ENCODE measurements around the gene TNFRSF18.

TNFRSF18 gene

GRCh38 chr1:1173061-1173792, 33.2 kb downstream of the TNFRSF18 start:
- peaks cover 16% of the 10 kb centered on the region for H3K27me3 ChIP-seq
- H3K9ac ChIP-seq: no peak overlapping the region; the same call in 1 of the 2 replicates
- H3K4me3 ChIP-seq: no peak overlapping the region
- peak overlapping the region; percentile 97 for H3K4me2 ChIP-seq
- peaks cover 100% of the 10 kb centered on the region for H3K4me1 ChIP-seq
- H4K20me1 ChIP-seq: peaks cover 13% of the 10 kb centered on the region
- TF ChIP-seq Cebpa-rat (IDR thresholded peaks at IDR 0.05): no peak
- no peaks in the 10 kb centered on the region for H3K9me3 ChIP-seq
- H3K36me3 ChIP-seq: no peaks in the 10 kb centered on the region
- peak overlapping the region; percentile 35 for H3K27ac ChIP-seq

GRCh38 chr1:1171546-1172340, 34.6 kb downstream of the TNFRSF18 start:
- Histone ChIP-seq H3K9me3 (no peaks in the 10 kb centered on the region), H3K36me3 (no peaks in the 10 kb centered on the region), H4K20me1 (peaks cover 13% of the 10 kb centered on the region), H3K9ac (peak overlapping the region; percentile 51), H3K4me1 (peaks cover 95% of the 10 kb centered on the region), H3K4me3 (peak overlapping the region; percentile 31), H3K27ac (peak overlapping the region; percentile 39; the same call in 1 of the 2 replicates), H3K27me3 (peaks cover 16% of the 10 kb centered on the region), H3K4me2 (peak overlapping the region; percentile 92)
- TF ChIP-seq Cebpa-rat (IDR thresholded peaks at IDR 0.05): no peak

GRCh38 chr1:1171161-1171545, 35.2 kb downstream of the TNFRSF18 start:
- Histone ChIP-seq H3K27ac (peak overlapping the region; percentile 39; the same call in 1 of the 2 replicates), H3K36me3 (no peaks in the 10 kb centered on the region), H3K9me3 (no peaks in the 10 kb centered on the region), H4K20me1 (peaks cover 13% of the 10 kb centered on the region), H3K9ac (no peak overlapping the region), H3K27me3 (peaks cover 17% of the 10 kb centered on the region), H3K4me2 (peak overlapping the region; percentile 92), H3K4me3 (peak overlapping the region; percentile 31; the same call in 1 of the 2 replicates), H3K4me1 (peaks cover 94% of the 10 kb centered on the region)
- TF ChIP-seq Cebpa-rat (IDR thresholded peaks at IDR 0.05): no peak

DNA sequence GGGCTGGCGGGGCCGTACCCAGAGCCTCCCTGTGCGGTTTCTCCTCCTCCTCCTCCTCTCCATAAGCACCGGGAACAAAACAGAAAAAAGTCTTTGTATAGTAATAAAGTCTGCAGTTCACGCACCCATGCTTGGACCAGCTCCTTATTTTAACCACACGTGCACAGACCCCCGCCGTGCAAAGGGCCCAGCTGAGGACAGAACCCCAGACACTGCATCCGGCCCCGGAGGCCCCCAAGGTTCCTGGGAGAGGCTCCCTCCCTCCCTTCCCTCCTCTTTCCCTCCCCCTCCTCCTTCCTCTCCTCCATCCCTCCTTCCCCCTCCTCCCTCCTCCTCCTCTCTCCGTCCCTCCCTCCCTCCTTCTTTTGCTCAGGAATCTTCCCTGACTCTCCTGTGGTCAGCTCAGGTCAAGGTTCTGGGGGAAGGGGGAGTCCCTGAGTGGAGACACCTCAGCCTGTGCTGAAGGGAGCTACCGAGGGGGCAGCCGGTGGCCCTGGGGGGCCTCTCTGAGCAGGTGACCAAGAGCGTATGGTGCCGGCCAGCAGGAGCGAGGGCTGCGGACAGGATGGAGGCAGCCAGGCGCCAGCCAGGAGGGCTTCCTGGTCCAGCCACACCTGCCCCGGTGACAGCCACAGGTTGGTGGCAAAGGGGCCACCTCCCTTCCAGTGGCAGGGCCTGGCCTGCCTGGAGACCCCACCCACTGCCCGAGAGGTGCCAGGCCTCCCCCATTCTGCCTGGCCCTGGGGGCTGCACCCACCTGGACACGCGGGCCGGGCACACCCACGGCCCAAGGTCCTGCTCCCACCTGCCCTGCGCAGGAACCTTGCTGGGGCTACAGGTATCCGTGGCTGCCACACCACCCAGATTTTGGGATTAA, 35.9 kb downstream of the TNFRSF18 start:
- H3K4me2 ChIP-seq: peak overlapping the region; percentile 92
- H4K20me1 ChIP-seq: peaks cover 13% of the 10 kb centered on the region
- H3K4me1 ChIP-seq: peaks cover 94% of the 10 kb centered on the region
- TF ChIP-seq Cebpa-rat (IDR thresholded peaks at IDR 0.05): no peak
- H3K4me3 ChIP-seq: peak overlapping the region; percentile 17; the same call in 1 of the 2 replicates
- H3K36me3 ChIP-seq: no peaks in the 10 kb centered on the region
- H3K27ac ChIP-seq: no peak overlapping the region; the same call in 1 of the 2 replicates
- H3K9me3 ChIP-seq: no peaks in the 10 kb centered on the region
- H3K27me3 ChIP-seq: peaks cover 19% of the 10 kb centered on the region
- H3K9ac ChIP-seq: no peak overlapping the region

- H3K4me2 ChIP-seq: peak overlapping the region; percentile 92
- no peak for TF ChIP-seq Cebpa-rat (IDR thresholded peaks at IDR 0.05)
- H3K36me3 ChIP-seq: no peaks in the 10 kb centered on the region
- peak overlapping the region; percentile 17; the same call in 1 of the 2 replicates for H3K4me3 ChIP-seq
- no peak overlapping the region for H3K27ac ChIP-seq
- no peaks in the 10 kb centered on the region for H3K9me3 ChIP-seq
- no peak overlapping the region for H3K9ac ChIP-seq
- H4K20me1 ChIP-seq: peaks cover 13% of the 10 kb centered on the region
- peaks cover 94% of the 10 kb centered on the region for H3K4me1 ChIP-seq
- peaks cover 28% of the 10 kb centered on the region for H3K27me3 ChIP-seq
Measured at GRCh38 chr1:1169429-1170214, 36.8 kb downstream of the TNFRSF18 start.

DNA sequence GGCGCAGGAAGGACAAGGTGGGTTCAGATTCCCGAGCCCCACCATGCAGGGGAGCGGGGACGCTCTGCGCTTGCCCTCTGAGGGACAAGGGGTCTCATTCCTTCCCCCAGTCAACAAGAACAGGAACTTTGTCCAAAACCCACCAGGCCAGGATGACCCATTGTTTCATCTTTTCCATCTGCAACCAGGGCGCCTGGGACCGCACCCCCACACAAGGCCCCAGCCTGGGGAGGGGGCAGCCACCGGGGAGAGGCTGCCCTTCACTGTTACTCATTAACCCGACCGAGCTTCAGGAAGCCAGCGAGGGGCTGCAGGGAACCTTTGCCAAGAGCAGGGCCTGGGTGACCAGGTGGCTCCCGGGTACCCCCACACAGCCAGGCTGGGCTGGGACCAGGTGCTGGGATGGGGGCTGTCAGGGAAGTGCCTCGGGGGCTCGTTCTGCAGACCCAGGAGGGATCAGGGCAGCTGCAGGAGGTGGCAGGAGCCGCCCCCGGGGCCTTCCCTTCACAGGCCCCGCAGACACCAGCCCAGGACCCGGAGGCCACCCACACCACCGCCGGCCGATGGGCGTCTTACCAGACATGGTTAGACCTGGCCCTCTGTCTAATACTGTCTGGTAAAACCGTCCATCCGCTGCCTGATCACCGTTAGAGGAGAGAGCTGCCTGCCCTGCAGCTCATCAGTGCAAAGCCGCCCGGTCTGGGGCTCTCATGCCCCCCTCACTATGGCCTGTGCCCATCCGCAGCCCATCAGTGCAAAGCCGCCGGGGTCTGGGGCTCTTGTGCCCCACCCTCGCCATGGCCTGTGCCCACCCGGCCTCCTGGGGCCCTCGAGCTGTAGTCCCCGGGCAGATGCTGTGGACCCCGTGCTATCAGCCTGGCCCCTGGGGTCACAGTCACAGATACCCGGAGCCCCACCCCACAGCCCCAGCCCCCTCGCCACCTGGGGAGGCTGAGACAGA, 37.7 kb downstream of the TNFRSF18 start:
- no peak for TF ChIP-seq Cebpa-rat (IDR thresholded peaks at IDR 0.05)
- H3K27ac ChIP-seq: no peak overlapping the region
- no peaks in the 10 kb centered on the region for H3K36me3 ChIP-seq
- no peaks in the 10 kb centered on the region for H3K9me3 ChIP-seq
- H3K27me3 ChIP-seq: peaks cover 37% of the 10 kb centered on the region
- H4K20me1 ChIP-seq: peaks cover 13% of the 10 kb centered on the region
- peak overlapping the region; percentile 92 for H3K4me2 ChIP-seq
- H3K9ac ChIP-seq: no peak overlapping the region
- H3K4me3 ChIP-seq: no peak overlapping the region
- H3K4me1 ChIP-seq: peaks cover 94% of the 10 kb centered on the region

- H3K4me1 ChIP-seq: peaks cover 94% of the 10 kb centered on the region
- no peak for TF ChIP-seq Cebpa-rat (IDR thresholded peaks at IDR 0.05)
- H3K9ac ChIP-seq: no peak overlapping the region
Measured at GRCh38 chr1:1167841-1168450, 38.4 kb downstream of the TNFRSF18 start.

More at GRCh38 chr1:1167841-1168450, 38.4 kb downstream of the TNFRSF18 start:
- Histone ChIP-seq H3K27me3 (peaks cover 40% of the 10 kb centered on the region), H3K36me3 (no peaks in the 10 kb centered on the region), H3K4me2 (peak overlapping the region; percentile 92; the same call in 1 of the 2 replicates), H3K9me3 (no peaks in the 10 kb centered on the region), H4K20me1 (peaks cover 13% of the 10 kb centered on the region), H3K27ac (no peak overlapping the region), H3K4me3 (no peak overlapping the region)
